H1 (cell line): ENCODE results near the gene AIG1. TPM values are rescaled to one million over a fixed set of nuclear protein-coding genes. Genes with fewer than 3 reads are reported as not detected.

Source experiments
- CHD7 ChIP-seq: fragments of 300-600 bp; sonication (generic); IDR thresholded peaks from 2 replicates; pipeline ENCODE4 v1.7.1; 2012; ENCODE audit warnings: low read length, moderate library complexity, mild to moderate bottlenecking, inconsistent platforms; ENCODE audit not compliant: insufficient replicate concordance
- polyA plus RNA-seq, 7 experiments: library from polyadenylated mRNA; depleted of rRNA in 3 of 7; stranded (reverse) in 5 of 7; unstranded in 2 of 7; fragments of >200 nt in 5 of 7; fragments of 200-250 nt in 2 of 7; gene quantifications; 1 replicate in 5 of 7; 2 replicates in 1 of 7; 4 replicates in 1 of 7; pipeline versions ENCODE4 v1.2.1 to v1.2.3, GENCODE V29; 2011 to 2013; ENCODE audit warnings: missing spikeins in 2 of 7, mixed read lengths in 2 of 7
- total RNA-seq: library from RNA; stranded (reverse); fragmentation: NEBNext Ultra II Directional; extraction: Animal tissue kit (Norgen Biotek cat#: 25700); gene quantifications from 2 replicates; pipeline ENCODE4 v1.2.1, GENCODE V29; 2021

Gene AIG1
- total and polyA plus RNA-seq, 2 of the 8 experiments (the other 6 are each of a cell fraction or from before 2014, with no cell fraction given): 56.6 to 58.4 TPM

DNA sequence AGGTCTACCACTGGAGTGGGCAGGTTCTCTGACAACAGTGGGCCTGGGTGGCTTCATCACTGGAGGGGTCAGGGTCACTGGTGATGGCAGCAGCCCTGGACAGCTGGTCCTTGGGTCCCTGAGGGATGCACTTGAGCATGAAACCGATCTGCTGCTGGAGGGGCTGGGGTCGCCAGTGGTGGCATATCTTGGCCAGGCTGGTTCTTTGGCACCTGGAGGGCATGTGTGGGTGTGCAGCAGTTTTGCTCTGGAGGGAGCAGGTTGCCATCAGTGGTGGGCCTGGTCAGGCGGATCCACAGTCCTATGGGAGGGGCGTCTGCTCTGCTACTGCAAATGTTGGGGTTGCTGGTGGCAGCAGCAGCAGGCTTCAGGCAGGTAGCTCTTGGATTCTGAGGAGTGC lies 117.0 kb downstream of the AIG1 start (continued):
- no peak for TF ChIP-seq CHD7
